GM08714 (cell line): ENCODE data around the gene DGCR2.
"Not testable (repeated sequence)": the region's sequence is repeated elsewhere in the genome, so short reads cannot be mapped to it uniquely, and the experiment has no call there.

ENCODE experiments used
- H3K4me3 ChIP-seq: fragments of 200-500 bp; sonication (Bioruptor generic); 2 replicates; pipeline ENCODE4 v1.5.1; 2014; ENCODE audit warnings: mild to moderate bottlenecking, low read length, inconsistent platforms
- ZNF274 ChIP-seq: IDR thresholded peaks from 2 replicates; pipeline ENCODE4 v1.6.1; 2012; ENCODE audit warnings: mild to moderate bottlenecking, low read depth, low read length

DGCR2 gene

DNA sequence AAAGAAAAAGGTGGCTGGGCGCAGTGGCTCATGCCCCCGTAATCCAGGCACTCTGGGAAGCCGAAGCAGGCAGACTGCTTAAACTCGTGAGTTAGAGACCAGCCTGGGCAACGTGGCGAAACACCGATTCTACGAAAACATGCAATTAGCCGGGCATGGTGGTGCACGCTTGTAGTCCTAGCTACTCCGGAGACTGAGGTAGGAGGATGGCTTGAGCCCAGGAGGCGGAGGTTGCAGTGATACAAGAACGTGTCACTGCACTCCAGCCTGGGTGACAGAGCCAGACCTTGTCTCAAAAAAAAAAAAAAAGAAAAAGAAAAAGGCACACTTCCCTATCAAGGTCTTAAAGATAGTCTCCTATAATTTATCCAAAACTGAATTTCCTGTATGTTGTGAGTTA lies 39.4 kb downstream of the DGCR2 start:
- no peak overlapping the region for H3K4me3 ChIP-seq

DNA sequence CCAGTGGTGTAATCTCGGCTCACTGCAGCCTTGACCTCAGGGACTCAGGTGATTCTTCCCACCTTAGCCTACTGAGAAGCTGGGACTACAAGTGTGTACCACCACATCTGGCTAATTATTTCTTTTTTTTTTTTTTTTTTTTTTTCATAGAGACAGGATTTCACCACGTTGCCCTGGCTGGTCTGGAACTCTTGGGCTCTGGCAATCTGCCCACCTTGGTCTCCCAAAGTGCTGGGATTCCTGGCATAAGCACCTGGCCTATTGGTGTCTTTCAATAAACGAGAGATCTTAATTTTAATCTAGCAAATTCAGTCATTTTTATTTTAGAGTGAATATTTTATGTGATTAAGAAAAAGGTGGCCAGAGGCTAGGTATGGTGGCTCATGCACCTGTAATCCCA lies 40.1 kb downstream of the DGCR2 start:
- H3K4me3 ChIP-seq = no peak overlapping the region
- no peak for TF ChIP-seq ZNF274

More for the DNA sequence above, 39.4 kb downstream of the DGCR2 start:
- no peak for TF ChIP-seq ZNF274

DNA sequence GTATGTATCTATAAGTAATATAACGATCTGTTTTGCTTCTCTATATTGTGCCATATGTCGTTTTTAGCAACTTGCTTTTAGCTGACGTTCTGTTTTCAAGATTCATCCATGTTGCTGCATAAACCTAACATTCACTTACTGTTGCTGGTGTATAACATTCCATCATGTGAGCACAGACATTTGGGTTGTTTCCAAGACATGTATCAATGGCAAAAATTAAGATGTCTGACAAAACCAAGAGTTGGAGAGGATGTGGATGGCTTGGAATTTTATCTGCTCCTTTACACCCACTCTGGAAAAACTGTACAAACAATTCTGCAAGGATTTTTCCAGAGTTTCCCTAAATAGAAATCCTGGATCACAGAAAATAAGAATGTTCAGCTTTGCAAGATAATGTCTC lies 40.9 kb downstream of the DGCR2 start:
- H3K4me3 ChIP-seq = no peak overlapping the region
- TF ChIP-seq ZNF274 = no peak

DNA sequence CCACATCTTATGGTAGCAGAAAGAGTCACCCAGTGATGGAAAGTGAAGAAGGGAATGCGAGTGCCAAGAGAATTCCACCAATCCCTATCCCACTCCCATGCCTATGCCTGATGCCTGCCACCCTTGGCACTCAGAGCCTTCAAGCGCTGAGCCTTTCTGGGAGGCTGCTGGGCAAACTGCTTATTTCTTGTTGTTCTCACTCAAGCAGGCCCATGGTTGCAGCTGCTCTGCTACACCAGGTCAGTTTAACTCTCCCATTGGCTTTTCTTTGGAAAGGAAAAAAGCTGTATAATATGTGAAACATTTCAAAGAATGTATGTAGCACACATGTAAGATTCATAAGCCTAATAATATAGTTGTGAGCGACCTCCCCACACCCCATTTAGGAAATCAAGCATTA lies 41.4 kb downstream of the DGCR2 start:
- H3K4me3 ChIP-seq = no peak overlapping the region
- no peak for TF ChIP-seq ZNF274

DNA sequence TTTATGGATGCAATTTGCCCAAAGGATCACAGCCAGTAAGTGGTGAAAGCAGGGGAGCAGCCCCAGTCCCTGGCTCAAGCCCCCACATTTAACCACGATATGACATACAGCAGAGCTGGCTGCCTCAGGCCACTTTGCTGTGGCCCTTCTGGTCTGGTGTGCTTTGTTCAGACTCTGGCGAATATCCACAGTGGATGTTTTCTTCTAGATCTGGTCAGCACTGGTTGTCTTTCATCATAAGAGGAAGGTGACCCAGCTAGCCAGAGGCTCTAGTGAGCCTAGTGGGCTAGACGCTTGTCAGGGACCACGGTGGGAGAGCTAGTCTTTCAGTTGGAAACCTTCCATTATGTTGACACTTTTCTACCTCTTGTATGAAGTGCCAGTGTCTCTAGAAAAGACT lies 42.5 kb downstream of the DGCR2 start:
- no peak overlapping the region for H3K4me3 ChIP-seq
- TF ChIP-seq ZNF274 = no peak

DNA sequence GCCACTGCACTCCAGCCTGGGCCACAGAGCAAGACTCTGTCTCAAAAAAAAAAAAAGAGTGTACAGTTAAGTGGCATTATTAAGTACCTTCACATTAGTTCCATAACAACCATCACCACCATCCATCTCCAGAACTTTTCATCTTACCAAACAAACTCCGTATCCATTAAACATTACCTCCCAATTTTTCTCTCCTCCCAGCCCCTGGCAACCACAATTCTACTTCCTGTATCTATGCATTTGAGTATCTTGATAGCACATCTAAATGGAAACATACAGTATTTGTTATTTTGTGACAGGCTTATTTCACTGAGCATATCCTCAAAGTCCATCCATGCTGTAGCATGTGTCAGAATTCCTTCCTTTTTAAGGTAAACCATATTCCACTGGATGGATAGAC lies 46.8 kb downstream of the DGCR2 start:
- no peak for TF ChIP-seq ZNF274

DNA sequence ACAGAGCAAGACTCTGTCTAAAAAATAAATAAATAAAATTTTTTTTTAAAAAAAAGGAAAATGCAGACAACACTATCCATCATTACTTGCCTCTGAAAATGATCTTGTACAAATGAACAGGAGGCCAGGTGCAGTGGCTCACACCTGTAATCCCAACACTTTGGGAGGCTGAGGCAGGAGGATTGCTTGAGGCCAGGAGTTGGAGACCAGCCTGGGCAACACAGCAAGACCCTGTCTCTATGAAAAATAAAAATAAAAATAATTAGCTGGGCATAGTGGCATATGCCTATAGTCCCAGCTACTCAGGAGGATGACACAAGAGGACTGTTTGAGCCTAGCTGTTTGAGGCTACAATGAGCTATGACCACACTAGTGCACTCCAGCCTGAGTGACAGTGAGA lies 49.4 kb downstream of the DGCR2 start:
- not testable (repeated sequence) for H3K4me3 ChIP-seq

More for the DNA sequence above, 46.8 kb downstream of the DGCR2 start:
- no peak overlapping the region for H3K4me3 ChIP-seq

DNA sequence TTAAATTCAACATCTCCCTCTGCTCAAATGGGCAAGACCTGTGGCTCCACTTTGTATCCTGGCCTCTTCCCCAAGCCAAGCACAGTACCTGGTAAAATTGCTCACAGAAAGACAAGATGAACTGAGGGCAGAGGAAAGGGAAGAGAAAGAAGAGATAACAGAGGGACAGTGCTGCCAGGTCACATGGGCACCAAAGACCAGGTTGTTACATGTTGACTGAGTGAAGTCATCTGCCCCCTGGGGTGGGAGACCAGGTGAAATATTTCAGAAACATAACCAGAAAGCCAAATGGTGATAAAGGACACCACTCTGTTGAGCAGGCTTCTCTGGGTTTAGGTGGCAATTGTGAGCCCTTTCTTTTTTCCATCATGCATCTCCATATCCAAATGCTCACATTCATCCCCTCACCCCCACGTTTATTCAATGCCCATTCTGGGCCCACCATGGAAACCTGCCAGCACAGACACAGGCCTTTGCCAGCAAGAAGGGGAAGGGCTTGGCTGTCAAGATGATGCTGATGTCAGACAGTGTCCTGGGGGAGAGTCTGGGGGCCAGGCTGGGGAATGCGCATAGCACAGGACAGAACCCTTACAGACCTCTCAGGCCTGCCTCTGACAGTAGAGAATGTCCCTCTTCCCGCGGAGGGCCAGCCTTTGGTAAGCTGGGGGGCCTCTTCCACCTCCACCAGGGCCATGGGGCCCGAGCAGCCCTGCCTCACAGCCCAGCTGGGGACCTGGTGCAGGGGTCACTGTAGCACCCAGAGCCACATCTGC lies 51.6 kb downstream of the DGCR2 start:
- no peak overlapping the region for H3K4me3 ChIP-seq
- no peak for TF ChIP-seq ZNF274

DNA sequence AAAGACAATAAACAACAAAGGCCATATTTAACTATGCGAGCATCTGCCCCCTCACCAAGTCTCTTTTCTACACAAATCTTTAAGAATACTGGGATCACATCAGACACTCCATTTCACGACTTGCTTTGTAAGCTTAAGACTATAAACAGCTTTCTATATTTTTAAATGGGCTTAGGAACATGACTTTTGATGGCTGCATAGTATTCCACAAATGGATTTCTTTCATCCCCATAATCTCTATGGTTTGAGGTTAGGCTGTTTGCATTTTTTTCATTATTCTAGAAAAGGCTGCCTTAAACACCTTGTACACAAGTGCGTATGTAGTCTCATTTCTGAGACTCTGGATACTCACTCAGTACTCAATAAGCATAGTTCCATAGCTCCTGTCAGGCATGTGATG lies 52.8 kb downstream of the DGCR2 start:
- TF ChIP-seq ZNF274 = no peak
- H3K4me3 ChIP-seq = no peak overlapping the region

DNA sequence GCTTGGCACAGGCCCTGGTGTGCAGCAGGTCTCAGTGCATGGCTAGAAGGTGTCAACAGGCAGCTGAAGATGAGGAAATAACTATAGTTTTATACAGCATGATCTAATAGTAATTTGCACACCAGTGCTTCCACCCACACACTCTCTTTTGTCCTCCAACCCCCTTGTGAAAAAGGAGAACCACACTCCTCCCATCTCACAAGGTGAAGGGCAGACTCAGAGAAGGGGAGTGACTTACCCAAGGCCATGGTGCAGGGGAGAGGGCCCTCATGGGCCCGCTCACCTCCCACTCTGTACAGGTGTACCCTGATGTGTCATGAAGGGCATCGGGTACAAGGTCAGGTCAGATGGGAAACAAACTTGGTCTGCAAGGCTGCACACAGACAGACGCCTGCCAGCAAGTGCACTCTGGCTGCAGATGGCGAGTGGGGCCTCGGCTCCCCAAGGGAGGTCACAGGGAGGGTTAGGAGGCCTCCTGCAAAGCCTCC lies 53.4 kb downstream of the DGCR2 start:
- no peak for TF ChIP-seq ZNF274
- no peak overlapping the region for H3K4me3 ChIP-seq

DNA sequence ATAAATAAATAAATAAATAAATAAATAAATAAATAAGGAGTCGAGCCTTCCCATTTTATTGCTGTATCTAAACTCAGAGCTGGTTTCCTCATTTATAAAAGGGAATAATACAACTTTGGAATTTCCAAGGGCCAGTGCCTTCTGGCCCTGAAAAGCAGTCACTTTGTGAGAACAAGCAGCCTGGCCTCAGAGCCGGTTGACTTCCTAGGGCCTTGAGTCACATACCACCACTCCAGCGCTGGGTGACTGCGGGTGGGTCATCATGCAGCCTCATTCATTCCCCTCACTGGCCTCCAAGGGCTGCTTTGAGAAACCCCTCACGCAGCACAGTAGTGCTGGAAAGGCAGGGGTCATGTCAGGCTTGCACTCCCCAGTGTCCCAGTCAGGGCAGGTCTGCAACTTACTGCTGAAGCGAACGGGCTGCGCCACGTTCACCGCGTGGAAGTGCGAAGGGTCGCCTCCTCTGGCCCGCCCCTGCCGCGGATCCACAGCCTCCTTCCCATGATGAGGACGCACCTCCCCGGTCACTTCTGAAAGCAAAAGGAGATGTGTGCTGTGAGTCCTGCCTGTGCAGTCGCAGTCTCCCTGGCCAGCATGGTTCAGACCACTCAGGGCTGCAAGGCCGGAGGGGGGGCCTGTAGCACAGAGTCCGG lies 54.4 kb downstream of the DGCR2 start:
- H3K4me3 ChIP-seq = no peak overlapping the region
- TF ChIP-seq ZNF274 = no peak

DNA sequence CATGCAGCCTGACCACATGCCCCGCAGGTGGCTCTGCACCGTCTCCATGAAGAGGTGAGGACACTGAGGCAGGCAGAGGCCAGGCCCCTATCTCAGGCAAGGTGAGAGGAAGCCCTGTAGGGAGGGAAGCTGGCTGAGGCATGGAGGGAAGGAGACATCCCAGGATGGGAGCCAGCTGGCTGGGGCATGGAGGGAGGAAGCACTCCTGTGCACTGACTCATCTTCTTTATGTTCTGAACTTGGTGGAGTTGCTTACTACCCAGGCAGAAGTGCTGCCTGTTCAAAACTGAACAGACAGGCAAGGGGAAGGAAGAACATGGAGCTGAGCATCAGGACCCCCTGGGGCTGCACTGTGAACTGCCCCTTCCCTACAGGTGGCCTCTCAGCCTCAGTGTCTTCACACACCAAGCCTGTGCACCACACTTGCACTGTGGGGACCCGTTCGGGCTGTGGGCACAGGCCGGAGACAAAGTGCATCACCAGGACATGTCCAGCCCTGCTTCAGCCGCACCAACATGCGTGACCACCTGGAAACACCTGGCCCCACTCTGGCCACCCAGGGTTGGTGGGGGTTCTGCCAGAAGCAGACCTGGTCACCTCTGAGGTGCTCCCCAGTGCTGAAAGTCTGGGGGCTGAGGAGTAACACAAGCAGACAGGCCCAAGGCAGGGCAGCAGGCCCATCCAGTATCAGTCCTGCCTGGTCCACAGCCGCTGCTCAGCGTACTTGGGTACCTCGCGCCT lies 55.5 kb downstream of the DGCR2 start:
- H3K4me3 ChIP-seq = no peak overlapping the region
- TF ChIP-seq ZNF274 = no peak

DNA sequence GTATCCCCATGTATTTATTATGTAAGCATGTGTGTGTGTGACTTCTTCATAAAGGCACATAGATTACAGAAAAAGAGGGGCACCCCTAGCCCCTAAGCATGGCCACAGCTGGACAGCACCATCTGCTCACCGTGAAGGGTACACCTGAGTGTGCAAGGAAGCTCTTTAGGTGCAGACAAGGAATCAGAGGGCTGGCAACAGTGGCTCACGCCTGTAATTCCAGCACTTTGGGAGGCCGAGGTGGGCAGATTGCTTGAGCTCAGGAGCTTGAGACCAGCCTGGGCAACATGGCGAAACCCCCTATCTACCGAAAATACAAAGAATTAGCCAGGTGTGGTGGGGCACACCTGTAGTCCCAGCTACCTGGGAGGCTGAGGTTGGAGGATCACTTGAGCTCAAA lies 56.3 kb downstream of the DGCR2 start:
- no peak for TF ChIP-seq ZNF274
- no peak overlapping the region for H3K4me3 ChIP-seq

DNA sequence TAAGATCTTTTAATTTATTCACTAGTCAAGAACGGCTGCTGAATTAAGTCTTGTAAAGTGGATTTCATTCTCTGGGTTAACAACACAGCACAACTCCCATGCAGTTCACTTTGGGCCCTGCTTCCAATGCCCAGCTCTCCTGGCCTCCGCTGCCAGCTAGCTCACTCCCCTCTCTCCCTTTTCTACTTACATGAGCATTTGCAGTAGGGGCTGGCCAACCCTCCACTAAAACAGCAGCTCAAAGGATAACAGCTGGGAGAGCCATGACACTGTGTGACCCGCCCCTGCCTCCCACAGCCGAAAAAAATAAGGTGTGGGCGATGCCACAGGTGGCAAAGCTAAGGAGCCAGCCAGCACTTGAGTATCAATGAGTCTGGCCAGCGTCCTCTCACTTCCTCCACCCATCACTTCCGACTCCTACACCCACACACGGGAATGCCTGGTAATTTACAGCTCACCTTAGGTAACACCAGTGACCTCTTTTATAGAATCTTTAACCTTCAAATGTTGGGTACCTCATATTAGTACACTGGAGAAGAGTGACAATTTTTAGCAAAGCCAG lies 56.8 kb downstream of the DGCR2 start:
- no peak for TF ChIP-seq ZNF274
- no peak overlapping the region for H3K4me3 ChIP-seq

DNA sequence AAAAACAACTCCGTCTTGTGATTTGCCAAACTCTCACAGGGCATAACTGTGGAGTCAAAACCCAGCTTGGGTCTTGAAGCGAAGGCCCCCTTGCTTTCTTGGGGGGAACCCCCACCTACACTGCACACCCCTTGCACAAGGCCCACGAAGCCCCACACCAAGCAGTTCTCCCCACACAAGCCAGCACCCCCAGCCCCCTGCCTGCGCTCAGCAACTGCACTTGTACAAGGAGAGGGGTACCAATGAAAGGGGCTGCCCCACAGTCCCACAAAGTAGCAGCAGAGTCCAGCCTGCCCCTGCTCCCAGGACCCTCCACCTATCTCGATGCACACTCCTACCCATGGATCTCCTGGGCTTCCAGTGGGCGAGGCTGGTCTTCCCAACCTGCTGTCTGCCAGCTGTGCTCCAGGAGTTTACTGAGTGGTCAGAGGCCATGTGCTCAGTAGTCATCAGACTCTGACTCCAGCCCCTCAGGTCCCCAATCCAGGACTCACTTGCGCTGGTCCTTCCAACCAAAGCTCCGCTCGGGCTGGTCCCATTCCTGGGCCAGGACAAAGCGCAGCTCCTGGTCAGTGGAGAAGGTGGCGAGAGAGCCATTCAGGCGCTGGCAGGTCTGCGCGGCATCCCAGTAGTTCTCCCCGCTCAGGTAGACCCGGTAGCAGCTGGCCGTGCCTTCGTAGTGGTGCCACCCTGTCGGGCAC lies 57.7 kb downstream of the DGCR2 start:
- TF ChIP-seq ZNF274 = no peak
- no peak overlapping the region for H3K4me3 ChIP-seq
